GM12878 (cell line): ENCODE results near the gene ZNF814. TPM values are rescaled to one million over a fixed set of nuclear protein-coding genes. Genes with fewer than 3 reads are reported as not detected.

Experiments used
- polyA plus RNA-seq, 11 experiments: library from polyadenylated mRNA; depleted of rRNA in 4 of 11; unstranded in 6 of 11; stranded (reverse) in 5 of 11; fragments of >200 nt; fragmentation: Nextera tagmentation in 4 of 11; fragmentation: Illumina TruSeq in 1 of 11; extraction: Ambion mirVana in 4 of 11; extraction: Trizol in 1 of 11; gene quantifications; 1 replicate in 1 of 11; 2 replicates in 10 of 11; pipeline versions ENCODE4 v1.2.1 to v1.2.3, GENCODE V29; 2011 to 2016; ENCODE audit warnings: inconsistent platforms in 2 of 11, missing spikeins in 2 of 11, low read depth in 1 of 11
- total RNA-seq, 4 experiments: library from RNA; depleted of rRNA in 3 of 4; stranded (reverse); fragments of >200 nt in 3 of 4; fragmentation: Illumina TruSeq in 1 of 4; extraction: Trizol in 1 of 4; gene quantifications; 2 replicates each; pipeline versions ENCODE4 v1.2.1 to v1.2.3, GENCODE V29; 2013 to 2021

The ZNF814 gene
- total and polyA plus RNA-seq, 10 of the 15 experiments (the other 5 are each of a cell fraction or from before 2014, with no cell fraction given): 10.9 to 31.0 (median 21.6) TPM

Other genes starting within 250 kb of the ZNF814 start
Only the 7 nearest of the 17 such genes appear.
- 9.9 and 12.4 TPM in 2 replicates for gene ZNF552, start 74.1 kb downstream of the ZNF814 start, total RNA-seq (2014; rRNA removed)
- gene ZNF552, start 74.1 kb downstream of the ZNF814 start, total RNA-seq (2014; rRNA removed; fragmentation: Illumina TruSeq; extraction: Trizol): 13.3 and 14.8 TPM in 2 replicates
- 6.3 and 7.7 TPM in 2 replicates for gene ZNF552, start 74.1 kb downstream of the ZNF814 start, total RNA-seq (2021)
- 8.8 and 9.9 TPM in 2 replicates for gene ZNF552, start 74.1 kb downstream of the ZNF814 start, polyA plus RNA-seq (2011; rRNA removed)
- 10.8 and 10.9 TPM in 2 replicates for gene ZNF552, start 74.1 kb downstream of the ZNF814 start, polyA plus RNA-seq (2014; fragmentation: Illumina TruSeq; extraction: Trizol)
- 1 to 10 TPM; 3.6 to 5.4 TPM for gene ZNF552, start 74.1 kb downstream of the ZNF814 start, polyA plus RNA-seq (2014; fragmentation: Nextera tagmentation; extraction: Ambion mirVana)
- 7.1 and 7.5 TPM in 2 replicates for gene ZNF552, start 74.1 kb downstream of the ZNF814 start, polyA plus RNA-seq (2014; rRNA removed)
- 1 to 10 TPM; 6.0 to 8.2 TPM for gene ZNF552, start 74.1 kb downstream of the ZNF814 start, polyA plus RNA-seq (2016; fragmentation: Nextera tagmentation; extraction: Ambion mirVana)
- gene ZNF587B, start 58.7 kb downstream of the ZNF814 start, total RNA-seq (2014; rRNA removed): 25.6 and 26.0 TPM in 2 replicates
- gene ZNF587B, start 58.7 kb downstream of the ZNF814 start, total RNA-seq (2014; rRNA removed; fragmentation: Illumina TruSeq; extraction: Trizol): 33.3 and 33.9 TPM in 2 replicates
- 22.5 and 24.7 TPM in 2 replicates for gene ZNF587B, start 58.7 kb downstream of the ZNF814 start, total RNA-seq (2021)
- 15.9 and 19.5 TPM in 2 replicates for gene ZNF587B, start 58.7 kb downstream of the ZNF814 start, polyA plus RNA-seq (2011; rRNA removed)
- gene ZNF587B, start 58.7 kb downstream of the ZNF814 start, polyA plus RNA-seq (2014; fragmentation: Illumina TruSeq; extraction: Trizol): 13.1 and 13.3 TPM in 2 replicates
- gene ZNF587B, start 58.7 kb downstream of the ZNF814 start, polyA plus RNA-seq (2014; fragmentation: Nextera tagmentation; extraction: Ambion mirVana): 1 to 10 TPM; 4.1 to 5.5 TPM
- 10.7 and 12.7 TPM in 2 replicates for gene ZNF587B, start 58.7 kb downstream of the ZNF814 start, polyA plus RNA-seq (2014; rRNA removed)
- gene ZNF587B, start 58.7 kb downstream of the ZNF814 start, polyA plus RNA-seq (2016; fragmentation: Nextera tagmentation; extraction: Ambion mirVana): 10 to 100 TPM; 14.5 to 17.7 TPM
- gene ZNF587, start 39.2 kb downstream of the ZNF814 start, total RNA-seq (2014; rRNA removed): 13.1 and 15.2 TPM in 2 replicates
- gene ZNF587, start 39.2 kb downstream of the ZNF814 start, total RNA-seq (2014; rRNA removed; fragmentation: Illumina TruSeq; extraction: Trizol): 23.4 and 23.8 TPM in 2 replicates
- gene ZNF587, start 39.2 kb downstream of the ZNF814 start, total RNA-seq (2021): 20.2 and 27.8 TPM in 2 replicates
- 20.1 and 22.2 TPM in 2 replicates for gene ZNF587, start 39.2 kb downstream of the ZNF814 start, polyA plus RNA-seq (2011; rRNA removed)
- 16.4 and 17.7 TPM in 2 replicates for gene ZNF587, start 39.2 kb downstream of the ZNF814 start, polyA plus RNA-seq (2014; fragmentation: Illumina TruSeq; extraction: Trizol)
- gene ZNF587, start 39.2 kb downstream of the ZNF814 start, polyA plus RNA-seq (2014; fragmentation: Nextera tagmentation; extraction: Ambion mirVana): 1 to 10 TPM; 1.9 to 2.6 TPM
- 14.0 and 15.0 TPM in 2 replicates for gene ZNF587, start 39.2 kb downstream of the ZNF814 start, polyA plus RNA-seq (2014; rRNA removed)
- gene ZNF587, start 39.2 kb downstream of the ZNF814 start, polyA plus RNA-seq (2016; fragmentation: Nextera tagmentation; extraction: Ambion mirVana): 1 to 10 TPM; 6.7 to 8.5 TPM
- gene ZNF417, start 27.6 kb upstream of the ZNF814 start, total RNA-seq (2014; rRNA removed): 11.2 and 12.7 TPM in 2 replicates
- gene ZNF417, start 27.6 kb upstream of the ZNF814 start, total RNA-seq (2014; rRNA removed; fragmentation: Illumina TruSeq; extraction: Trizol): 12.0 and 12.3 TPM in 2 replicates
- gene ZNF417, start 27.6 kb upstream of the ZNF814 start, total RNA-seq (2021): 11.5 and 11.9 TPM in 2 replicates
- gene ZNF417, start 27.6 kb upstream of the ZNF814 start, polyA plus RNA-seq (2011; rRNA removed): 13.6 and 17.0 TPM in 2 replicates
- 6.2 and 7.3 TPM in 2 replicates for gene ZNF417, start 27.6 kb upstream of the ZNF814 start, polyA plus RNA-seq (2014; fragmentation: Illumina TruSeq; extraction: Trizol)
- 1 to 10 TPM; 1.3 to 1.6 TPM for gene ZNF417, start 27.6 kb upstream of the ZNF814 start, polyA plus RNA-seq (2014; fragmentation: Nextera tagmentation; extraction: Ambion mirVana)
- 5.5 and 7.3 TPM in 2 replicates for gene ZNF417, start 27.6 kb upstream of the ZNF814 start, polyA plus RNA-seq (2014; rRNA removed)
- gene ZNF417, start 27.6 kb upstream of the ZNF814 start, polyA plus RNA-seq (2016; fragmentation: Nextera tagmentation; extraction: Ambion mirVana): 1 to 10 TPM; 4.8 to 5.6 TPM
- 0.45 and 0.54 TPM in 2 replicates for gene ZNF418, start 46.4 kb upstream of the ZNF814 start, total RNA-seq (2014; rRNA removed)
- 1.2 and 1.3 TPM in 2 replicates for gene ZNF418, start 46.4 kb upstream of the ZNF814 start, total RNA-seq (2014; rRNA removed; fragmentation: Illumina TruSeq; extraction: Trizol)
- gene ZNF418, start 46.4 kb upstream of the ZNF814 start, total RNA-seq (2021): 0.69 TPM in 2 replicates
- 1.2 and 2.5 TPM in 2 replicates for gene ZNF418, start 46.4 kb upstream of the ZNF814 start, polyA plus RNA-seq (2011; rRNA removed)
- gene ZNF418, start 46.4 kb upstream of the ZNF814 start, polyA plus RNA-seq (2014; fragmentation: Illumina TruSeq; extraction: Trizol): 0.59 and 2.0 TPM in 2 replicates
- gene ZNF418, start 46.4 kb upstream of the ZNF814 start, polyA plus RNA-seq (2014; fragmentation: Nextera tagmentation; extraction: Ambion mirVana): under 1 TPM in 1 of 2 experiments, not detected in 1; 0.20 TPM
- 0.53 and 1.3 TPM in 2 replicates for gene ZNF418, start 46.4 kb upstream of the ZNF814 start, polyA plus RNA-seq (2014; rRNA removed)
- 1 to 10 TPM in 1 of 2 experiments, under 1 TPM in 1; 0.44 to 1.1 TPM for gene ZNF418, start 46.4 kb upstream of the ZNF814 start, polyA plus RNA-seq (2016; fragmentation: Nextera tagmentation; extraction: Ambion mirVana)
- gene ZNF256, start 58.7 kb upstream of the ZNF814 start, total RNA-seq (2014; rRNA removed): 3.3 and 3.8 TPM in 2 replicates
- 7.5 and 7.6 TPM in 2 replicates for gene ZNF256, start 58.7 kb upstream of the ZNF814 start, total RNA-seq (2014; rRNA removed; fragmentation: Illumina TruSeq; extraction: Trizol)
- gene ZNF256, start 58.7 kb upstream of the ZNF814 start, total RNA-seq (2021): 4.6 and 4.8 TPM in 2 replicates
- gene ZNF256, start 58.7 kb upstream of the ZNF814 start, polyA plus RNA-seq (2011; rRNA removed): 7.1 and 10.7 TPM in 2 replicates
- gene ZNF256, start 58.7 kb upstream of the ZNF814 start, polyA plus RNA-seq (2014; fragmentation: Illumina TruSeq; extraction: Trizol): 5.0 and 5.1 TPM in 2 replicates
- 1 to 10 TPM; 1.0 to 2.9 TPM for gene ZNF256, start 58.7 kb upstream of the ZNF814 start, polyA plus RNA-seq (2014; fragmentation: Nextera tagmentation; extraction: Ambion mirVana)
- 4.1 and 4.8 TPM in 2 replicates for gene ZNF256, start 58.7 kb upstream of the ZNF814 start, polyA plus RNA-seq (2014; rRNA removed)
- 1 to 10 TPM; 3.3 to 3.8 TPM for gene ZNF256, start 58.7 kb upstream of the ZNF814 start, polyA plus RNA-seq (2016; fragmentation: Nextera tagmentation; extraction: Ambion mirVana)
- not detected in 2 replicates for gene C19orf18, start 85.5 kb upstream of the ZNF814 start, total RNA-seq (2014; rRNA removed)
- 0.28 TPM in 1 of 2 replicates, not detected in the other for gene C19orf18, start 85.5 kb upstream of the ZNF814 start, total RNA-seq (2014; rRNA removed; fragmentation: Illumina TruSeq; extraction: Trizol)
- gene C19orf18, start 85.5 kb upstream of the ZNF814 start, total RNA-seq (2021): not detected in 2 replicates
- 0.12 TPM in 1 of 2 replicates, not detected in the other for gene C19orf18, start 85.5 kb upstream of the ZNF814 start, polyA plus RNA-seq (2011; rRNA removed)
- gene C19orf18, start 85.5 kb upstream of the ZNF814 start, polyA plus RNA-seq (2014; fragmentation: Illumina TruSeq; extraction: Trizol): 0.30 TPM in 1 of 2 replicates, not detected in the other
- under 1 TPM in 1 of 2 experiments, not detected in 1; 0.21 TPM for gene C19orf18, start 85.5 kb upstream of the ZNF814 start, polyA plus RNA-seq (2014; fragmentation: Nextera tagmentation; extraction: Ambion mirVana)
- gene C19orf18, start 85.5 kb upstream of the ZNF814 start, polyA plus RNA-seq (2014; rRNA removed): 0.29 TPM in 1 of 2 replicates, not detected in the other
- gene C19orf18, start 85.5 kb upstream of the ZNF814 start, polyA plus RNA-seq (2016; fragmentation: Nextera tagmentation; extraction: Ambion mirVana): not detected